GM15510 (cell line): ENCODE measurements around the gene CHAF1B.

Experiments used
- POLR2A ChIP-seq: IDR thresholded peaks from 3 replicates; pipeline ENCODE4 v1.6.1; 2011; ENCODE audit warnings: borderline replicate concordance; ENCODE audit not compliant: insufficient read length; ENCODE audit errors: extremely low read depth

Gene CHAF1B

DNA sequence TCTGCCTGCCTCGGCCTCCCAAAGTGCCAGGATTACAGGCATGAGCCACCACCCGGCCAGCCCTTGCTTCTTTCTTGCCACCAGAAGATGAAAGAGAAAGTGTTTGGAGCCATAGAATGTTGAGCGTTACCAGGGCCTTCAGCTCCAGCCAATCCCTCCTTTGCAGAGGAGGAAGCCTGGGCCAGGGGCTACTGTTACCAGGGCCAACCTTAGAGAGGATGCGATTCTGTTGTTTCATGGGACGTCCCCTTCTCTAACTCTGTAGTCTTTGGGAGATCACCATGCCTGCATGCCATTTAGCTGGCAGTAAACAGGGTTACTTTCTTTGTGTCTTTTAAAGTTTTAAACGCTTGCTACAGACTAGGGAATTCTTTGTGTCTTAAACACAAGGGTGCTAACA lies 49.0 kb downstream of the CHAF1B start:
- no peak for TF ChIP-seq POLR2A

- TF ChIP-seq POLR2A: no peak
These were observed 51.9 kb downstream of the CHAF1B start for GRCh38 chr21:36436829-36437744.

- no peak for TF ChIP-seq POLR2A
These were observed 52.5 kb downstream of the CHAF1B start for GRCh38 chr21:36437745-36438128.

- no peak for TF ChIP-seq POLR2A
These were observed 56.5 kb downstream of the CHAF1B start for GRCh38 chr21:36441715-36442114.

DNA sequence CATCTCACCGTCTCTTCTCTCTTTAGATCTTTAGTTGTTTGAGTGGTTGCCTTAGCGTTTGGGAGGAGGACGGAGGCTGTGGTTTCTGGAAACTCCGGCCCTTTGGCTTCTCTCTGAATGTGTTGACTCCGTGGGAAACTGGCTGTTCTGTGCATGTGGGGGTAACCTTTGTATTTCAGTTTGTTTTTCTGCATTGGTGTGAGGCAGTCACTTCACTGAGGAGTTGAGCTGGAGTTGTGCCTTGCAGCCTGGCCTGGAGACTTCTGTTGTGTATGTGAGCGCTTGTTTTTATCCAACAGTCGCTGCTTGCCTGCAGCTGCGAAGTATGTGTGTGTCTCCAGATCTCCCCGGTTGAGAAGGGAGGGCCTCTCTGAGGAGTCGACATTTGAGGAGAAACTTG lies 61.1 kb downstream of the CHAF1B start:
- no peak for TF ChIP-seq POLR2A

DNA sequence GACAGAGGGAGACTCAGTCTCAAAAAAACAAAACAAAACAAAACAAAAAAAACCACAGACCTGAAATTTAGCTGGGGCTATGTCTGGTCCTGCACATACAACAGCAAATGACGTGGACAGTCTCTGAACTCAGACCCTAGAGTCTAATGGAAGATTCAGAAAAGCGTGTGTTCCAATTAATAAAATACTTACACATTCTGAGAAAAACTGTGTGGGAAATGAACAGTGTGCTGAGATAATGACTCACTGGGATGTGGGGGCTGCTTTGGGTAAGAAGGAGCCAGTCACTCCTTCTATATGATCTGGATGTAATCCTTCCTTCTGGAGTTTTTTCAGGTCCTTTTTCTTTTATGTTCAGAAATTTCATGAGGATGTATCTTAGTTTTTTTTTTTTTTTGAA lies 65.3 kb downstream of the CHAF1B start:
- TF ChIP-seq POLR2A: no peak

DNA sequence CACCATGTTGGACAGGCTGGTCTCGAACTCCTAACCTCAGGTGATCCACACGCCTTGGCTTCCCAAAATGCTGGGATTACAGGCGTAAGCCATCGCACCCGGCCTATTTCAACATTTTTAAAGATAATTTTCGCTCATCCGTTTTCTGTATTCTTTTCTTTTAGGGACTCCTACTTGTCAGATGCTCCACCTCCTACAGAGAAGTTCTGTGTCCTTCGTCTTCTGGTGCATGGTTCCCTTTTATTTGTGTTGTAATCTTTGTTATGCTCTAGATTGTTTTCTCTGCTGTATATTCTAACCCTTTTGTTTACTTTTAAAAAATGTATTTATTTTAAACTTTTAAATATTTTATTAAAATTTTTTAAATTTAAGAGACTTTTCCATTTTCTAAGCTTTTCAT lies 66.3 kb downstream of the CHAF1B start:
- no peak for TF ChIP-seq POLR2A

DNA sequence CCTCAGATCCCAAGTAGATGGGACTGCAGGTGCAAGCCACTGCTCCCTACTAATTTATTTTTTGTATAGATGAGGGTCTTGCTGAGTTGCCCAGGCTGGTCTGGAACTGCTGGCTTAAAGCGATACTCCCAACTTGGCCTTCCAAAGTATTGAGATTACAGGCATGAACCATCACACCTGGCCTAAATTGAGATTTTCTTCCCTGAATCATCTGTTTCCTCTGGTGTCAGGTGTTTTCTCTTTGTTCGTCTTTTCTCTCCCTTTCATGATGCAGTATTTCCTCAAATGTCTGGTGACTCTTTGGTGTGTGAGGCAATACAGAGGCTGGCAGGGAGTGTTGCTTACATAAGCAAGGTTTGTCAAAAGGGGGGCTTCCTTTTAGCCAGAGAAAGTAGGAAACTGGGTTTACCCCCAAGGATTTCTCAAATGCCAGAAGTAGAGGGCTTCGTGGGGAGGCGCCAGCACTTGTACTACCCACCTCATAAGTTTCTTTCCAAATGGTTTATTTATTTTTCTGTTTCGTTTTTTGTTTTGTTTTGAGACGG lies 67.2 kb downstream of the CHAF1B start:
- TF ChIP-seq POLR2A: no peak

GRCh38 chr21:36454093-36454531 lies 68.9 kb downstream of the CHAF1B start:
- no peak for TF ChIP-seq POLR2A

GRCh38 chr21:36454706-36455105 lies 69.5 kb downstream of the CHAF1B start:
- no peak for TF ChIP-seq POLR2A

GRCh38 chr21:36456729-36457414 lies 71.7 kb downstream of the CHAF1B start:
- TF ChIP-seq POLR2A: no peak

GRCh38 chr21:36459098-36459497 lies 73.9 kb downstream of the CHAF1B start:
- no peak for TF ChIP-seq POLR2A

- no peak for TF ChIP-seq POLR2A
These were observed 75.7 kb downstream of the CHAF1B start for GRCh38 chr21:36460866-36461265.

GRCh38 chr21:36461277-36461917 lies 76.2 kb downstream of the CHAF1B start:
- no peak for TF ChIP-seq POLR2A

- TF ChIP-seq POLR2A: no peak
These were observed 76.8 kb downstream of the CHAF1B start for GRCh38 chr21:36461918-36462486.
